ENCODE data around the gene ZCCHC24.

The ZCCHC24 gene

DNA sequence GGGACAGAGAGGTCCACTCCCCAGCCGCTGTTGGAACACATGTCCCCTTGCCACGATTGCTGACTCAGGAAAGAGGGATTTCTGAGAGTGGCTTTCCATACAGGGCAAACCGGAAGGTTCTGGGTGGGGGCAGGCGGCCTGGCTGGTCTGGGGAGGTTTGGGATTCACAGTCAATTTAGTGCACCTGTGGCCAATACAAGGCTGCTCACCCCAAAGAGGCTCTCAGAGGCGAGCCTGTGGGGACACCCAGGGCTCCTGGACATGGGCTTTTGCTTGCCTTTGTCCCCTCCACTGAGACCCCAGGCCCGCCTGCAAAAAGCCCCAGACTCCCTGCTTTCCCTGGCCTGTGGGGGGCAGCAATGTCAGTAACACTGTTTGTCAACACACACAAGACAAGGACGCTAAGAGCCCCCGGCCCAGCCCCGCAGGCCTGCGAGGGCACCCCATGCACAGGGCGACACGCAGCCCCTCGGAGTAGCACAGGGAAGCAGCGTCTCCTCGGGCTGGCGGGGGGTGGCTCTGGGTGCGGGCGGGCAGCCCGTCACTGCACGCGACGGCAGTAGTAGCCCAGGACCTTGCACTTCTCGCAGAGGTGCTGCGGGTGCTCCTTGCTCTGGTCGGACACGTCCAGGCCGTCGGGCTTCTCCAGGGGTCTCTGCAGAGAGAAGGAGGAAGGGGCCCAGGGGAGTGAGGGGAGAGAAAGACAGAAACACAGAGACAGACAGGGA is 59.5 kb downstream of the ZCCHC24 start:
- Histone ChIP-seq H3K4me1 (ENCODE audit: control insufficient read depth, insufficient read depth, low read length) (peaks cover 12% of the 10 kb centered on the region), H3K36me3 (ENCODE audit: control insufficient read depth, insufficient read depth, low read length) (no peaks in the 10 kb centered on the region), H3K27me3 (ENCODE audit: control insufficient read depth, insufficient read depth, low read length) (no peaks in the 10 kb centered on the region), H3K9me3 (ENCODE audit: control insufficient read depth, low read length) (no peaks in the 10 kb centered on the region), H3K9ac (ENCODE audit: low read length) (no peak overlapping the region), H3K4me3 (ENCODE audit: low read length) (no peak overlapping the region)

DNA sequence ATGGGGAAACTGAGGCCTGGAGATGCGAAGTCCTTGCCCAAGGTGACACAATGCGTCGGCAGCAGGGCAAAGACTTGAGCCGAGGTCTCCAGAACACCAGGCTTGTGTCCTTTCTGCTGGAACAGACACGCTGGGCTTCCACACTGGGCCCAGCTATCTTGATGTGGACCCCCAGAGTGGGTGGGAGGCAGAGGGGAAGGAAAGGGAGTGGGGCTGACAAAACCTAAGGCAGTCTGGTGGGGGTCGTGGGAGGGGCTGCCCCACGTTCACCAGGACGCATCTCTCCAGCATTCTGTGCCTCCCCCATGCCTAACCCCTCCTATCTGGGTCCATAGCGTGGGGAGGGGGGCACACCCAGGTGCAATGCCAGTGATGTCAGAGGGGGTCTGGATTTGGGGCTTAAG is 60.0 kb downstream of the ZCCHC24 start:
- Histone ChIP-seq H3K9me3 (ENCODE audit: control insufficient read depth, low read length) (no peaks in the 10 kb centered on the region), H3K27me3 (ENCODE audit: control insufficient read depth, insufficient read depth, low read length) (no peaks in the 10 kb centered on the region), H3K4me3 (ENCODE audit: low read length) (no peak overlapping the region), H3K9ac (ENCODE audit: low read length) (no peak overlapping the region), H3K36me3 (ENCODE audit: control insufficient read depth, insufficient read depth, low read length) (no peaks in the 10 kb centered on the region), H3K4me1 (ENCODE audit: control insufficient read depth, insufficient read depth, low read length) (peaks cover 15% of the 10 kb centered on the region)

DNA sequence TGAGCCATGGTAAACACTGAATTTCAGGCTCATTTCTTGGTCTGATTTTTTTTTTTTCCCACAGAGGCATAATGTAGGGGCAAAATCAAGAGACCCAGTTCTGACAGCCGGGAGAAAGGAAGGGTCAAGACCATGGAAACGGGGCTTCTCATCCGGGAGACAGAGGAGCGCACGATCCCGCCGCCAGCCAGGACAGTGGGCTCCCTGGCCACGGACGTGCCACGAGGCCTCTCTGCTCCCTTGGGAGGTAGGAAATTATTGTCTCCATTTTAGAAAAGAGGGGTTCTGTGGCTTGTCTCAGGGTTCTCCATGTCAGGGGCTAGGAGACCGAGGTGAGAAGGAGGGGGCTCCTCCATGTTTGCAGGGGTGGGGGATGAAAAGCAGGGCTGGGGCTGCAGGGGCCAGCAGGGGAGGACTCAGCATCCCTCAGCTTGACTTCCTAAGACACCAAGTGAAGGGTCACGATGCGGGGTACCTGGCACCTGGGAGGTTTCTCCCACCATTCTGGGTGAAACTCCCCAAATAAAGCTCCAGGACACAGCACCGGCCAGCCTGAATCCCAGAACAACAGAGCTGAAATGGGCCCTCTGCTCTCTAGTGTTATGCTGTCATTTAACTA is 60.5 kb downstream of the ZCCHC24 start:
- Histone ChIP-seq H3K4me3 (ENCODE audit: low read length) (no peak overlapping the region), H3K36me3 (ENCODE audit: control insufficient read depth, insufficient read depth, low read length) (no peaks in the 10 kb centered on the region), H3K27me3 (ENCODE audit: control insufficient read depth, insufficient read depth, low read length) (no peaks in the 10 kb centered on the region), H3K9ac (ENCODE audit: low read length) (no peak overlapping the region), H3K9me3 (ENCODE audit: control insufficient read depth, low read length) (no peaks in the 10 kb centered on the region), H3K4me1 (ENCODE audit: control insufficient read depth, insufficient read depth, low read length) (peaks cover 20% of the 10 kb centered on the region)

DNA sequence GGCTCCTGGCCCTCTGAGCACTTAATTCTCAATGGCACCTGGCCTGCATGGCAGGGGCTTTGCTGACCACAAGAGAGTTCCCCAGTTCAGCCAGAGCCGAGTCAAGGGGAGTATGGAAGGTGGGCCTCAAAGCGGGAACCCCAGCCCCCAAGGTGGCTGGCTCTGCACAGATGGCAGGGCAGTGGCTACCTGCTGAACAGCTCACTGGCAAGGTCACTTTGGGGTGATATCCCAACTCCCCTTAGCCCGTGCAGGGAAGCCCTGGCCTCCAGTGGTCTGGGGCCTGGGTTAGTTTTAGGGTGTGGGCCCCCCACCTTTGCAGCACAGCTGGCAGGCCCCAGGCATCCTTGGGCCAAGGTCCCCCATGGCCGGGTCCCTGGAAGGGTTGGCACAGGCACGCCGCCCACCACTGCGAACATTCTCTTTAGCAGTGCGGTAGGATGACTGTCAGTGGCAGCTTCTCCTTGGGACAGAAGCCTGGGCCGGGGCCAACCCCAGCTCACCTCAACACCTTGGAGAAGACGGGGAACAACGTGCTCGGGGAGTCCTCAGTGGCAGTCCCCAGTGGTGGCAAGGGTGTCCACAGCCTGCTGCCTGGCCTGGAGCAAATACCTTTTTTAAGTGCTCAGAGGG is 61.3 kb downstream of the ZCCHC24 start:
- Histone ChIP-seq H3K9me3 (ENCODE audit: control insufficient read depth, low read length) (no peaks in the 10 kb centered on the region), H3K36me3 (ENCODE audit: control insufficient read depth, insufficient read depth, low read length) (no peaks in the 10 kb centered on the region), H3K4me1 (ENCODE audit: control insufficient read depth, insufficient read depth, low read length) (peaks cover 24% of the 10 kb centered on the region), H3K9ac (ENCODE audit: low read length) (no peak overlapping the region), H3K27me3 (ENCODE audit: control insufficient read depth, insufficient read depth, low read length) (no peaks in the 10 kb centered on the region), H3K4me3 (ENCODE audit: low read length) (no peak overlapping the region)

DNA sequence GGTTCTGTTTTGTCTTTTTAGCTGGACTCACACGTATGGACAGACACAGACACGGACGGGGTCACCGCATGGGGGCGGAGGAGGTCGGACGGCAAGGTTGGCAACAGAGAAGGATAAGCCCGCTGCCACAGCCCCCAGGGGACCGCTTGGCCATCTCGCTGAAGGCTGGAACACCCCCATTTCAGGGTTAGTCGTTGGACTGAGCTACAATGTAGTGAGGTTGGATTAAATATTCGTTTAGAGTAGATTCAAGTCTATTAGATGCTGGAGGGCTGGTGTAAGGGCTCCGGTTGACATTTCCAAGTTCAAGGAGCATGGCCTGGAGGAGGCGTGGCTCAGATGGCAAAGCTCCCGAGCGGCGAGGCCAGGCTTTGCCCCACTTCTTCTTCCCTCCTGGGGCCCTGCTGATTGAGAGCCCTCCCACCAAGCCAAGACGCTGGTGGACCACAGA is 62.9 kb downstream of the ZCCHC24 start:
- Histone ChIP-seq H3K27me3 (ENCODE audit: control insufficient read depth, insufficient read depth, low read length) (no peaks in the 10 kb centered on the region), H3K4me3 (ENCODE audit: low read length) (no peak overlapping the region), H3K36me3 (ENCODE audit: control insufficient read depth, insufficient read depth, low read length) (no peaks in the 10 kb centered on the region), H3K4me1 (ENCODE audit: control insufficient read depth, insufficient read depth, low read length) (peaks cover 24% of the 10 kb centered on the region), H3K9ac (ENCODE audit: low read length) (no peak overlapping the region), H3K9me3 (ENCODE audit: control insufficient read depth, low read length) (no peaks in the 10 kb centered on the region)

DNA sequence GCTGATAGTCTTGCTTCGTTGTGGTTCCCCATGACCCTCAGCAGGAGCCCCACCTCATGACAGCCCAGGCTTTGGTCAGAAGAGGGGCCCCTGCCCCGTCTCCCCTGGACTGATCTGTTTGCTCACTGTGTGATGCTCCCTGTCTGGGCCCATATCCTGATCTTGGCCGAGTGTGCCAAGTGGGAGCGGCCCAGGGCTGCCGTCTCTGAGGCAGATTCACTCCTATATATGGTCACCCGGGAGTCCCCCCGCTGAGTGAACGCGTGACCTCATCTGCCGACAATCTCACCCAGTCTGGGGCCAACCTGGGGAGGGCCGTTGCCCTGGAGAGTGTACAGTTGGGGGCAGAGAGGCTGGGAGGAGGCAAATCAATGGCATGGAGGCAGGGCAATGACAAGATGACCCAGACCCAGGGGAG is 63.6 kb downstream of the ZCCHC24 start:
- H3K27me3 ChIP-seq (ENCODE audit: control insufficient read depth, insufficient read depth, low read length): no peaks in the 10 kb centered on the region
- H3K9ac ChIP-seq (ENCODE audit: low read length): no peak overlapping the region
- no peak overlapping the region for H3K4me3 ChIP-seq (ENCODE audit: low read length)
- H3K4me1 ChIP-seq (ENCODE audit: control insufficient read depth, insufficient read depth, low read length): peaks cover 24% of the 10 kb centered on the region
- no peaks in the 10 kb centered on the region for H3K9me3 ChIP-seq (ENCODE audit: control insufficient read depth, low read length)
- H3K36me3 ChIP-seq (ENCODE audit: control insufficient read depth, insufficient read depth, low read length): no peaks in the 10 kb centered on the region

DNA sequence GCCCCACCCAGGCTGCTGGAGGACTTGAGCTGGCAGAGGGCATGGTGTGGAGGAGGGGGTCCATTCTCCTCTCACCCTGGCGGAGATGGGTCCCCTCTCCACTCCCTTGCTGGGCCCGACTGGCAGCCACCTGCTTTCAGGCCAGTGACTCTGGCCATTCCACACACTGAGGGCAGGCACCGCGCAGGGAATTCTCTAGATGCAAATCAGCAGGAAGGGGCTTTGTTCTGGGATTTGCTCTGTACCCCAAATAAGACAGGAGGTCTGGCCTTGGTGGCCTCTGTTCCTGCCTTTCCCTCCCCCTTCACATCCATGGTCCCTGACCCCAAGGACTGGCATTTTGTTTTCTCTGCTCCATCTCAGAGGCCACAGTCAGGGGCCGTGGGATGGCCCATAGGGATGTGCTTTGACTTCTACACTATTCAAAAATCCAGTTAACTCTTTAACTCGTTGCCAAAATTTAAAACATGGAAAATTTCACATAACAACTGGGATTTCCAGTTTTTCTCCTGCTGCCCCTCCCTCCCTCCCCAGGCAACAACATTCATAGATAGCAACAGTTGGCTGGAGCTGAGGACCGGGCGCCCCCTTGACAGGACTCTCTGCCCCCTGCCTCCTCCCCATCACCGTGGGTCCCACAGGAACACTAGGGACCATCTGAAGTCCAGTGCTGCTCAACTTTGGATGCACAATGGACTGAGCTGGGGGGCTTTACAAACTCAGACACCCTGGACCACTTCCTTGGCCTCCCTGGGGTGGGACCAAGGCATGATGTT is 64.3 kb downstream of the ZCCHC24 start:
- H3K36me3 ChIP-seq (ENCODE audit: control insufficient read depth, insufficient read depth, low read length): no peaks in the 10 kb centered on the region
- H3K9ac ChIP-seq (ENCODE audit: low read length): peak overlapping the region; percentile 24
- H3K4me3 ChIP-seq (ENCODE audit: low read length): no peak overlapping the region
- H3K27me3 ChIP-seq (ENCODE audit: control insufficient read depth, insufficient read depth, low read length): no peaks in the 10 kb centered on the region
- no peaks in the 10 kb centered on the region for H3K9me3 ChIP-seq (ENCODE audit: control insufficient read depth, low read length)
- H3K4me1 ChIP-seq (ENCODE audit: control insufficient read depth, insufficient read depth, low read length): peaks cover 24% of the 10 kb centered on the region

DNA sequence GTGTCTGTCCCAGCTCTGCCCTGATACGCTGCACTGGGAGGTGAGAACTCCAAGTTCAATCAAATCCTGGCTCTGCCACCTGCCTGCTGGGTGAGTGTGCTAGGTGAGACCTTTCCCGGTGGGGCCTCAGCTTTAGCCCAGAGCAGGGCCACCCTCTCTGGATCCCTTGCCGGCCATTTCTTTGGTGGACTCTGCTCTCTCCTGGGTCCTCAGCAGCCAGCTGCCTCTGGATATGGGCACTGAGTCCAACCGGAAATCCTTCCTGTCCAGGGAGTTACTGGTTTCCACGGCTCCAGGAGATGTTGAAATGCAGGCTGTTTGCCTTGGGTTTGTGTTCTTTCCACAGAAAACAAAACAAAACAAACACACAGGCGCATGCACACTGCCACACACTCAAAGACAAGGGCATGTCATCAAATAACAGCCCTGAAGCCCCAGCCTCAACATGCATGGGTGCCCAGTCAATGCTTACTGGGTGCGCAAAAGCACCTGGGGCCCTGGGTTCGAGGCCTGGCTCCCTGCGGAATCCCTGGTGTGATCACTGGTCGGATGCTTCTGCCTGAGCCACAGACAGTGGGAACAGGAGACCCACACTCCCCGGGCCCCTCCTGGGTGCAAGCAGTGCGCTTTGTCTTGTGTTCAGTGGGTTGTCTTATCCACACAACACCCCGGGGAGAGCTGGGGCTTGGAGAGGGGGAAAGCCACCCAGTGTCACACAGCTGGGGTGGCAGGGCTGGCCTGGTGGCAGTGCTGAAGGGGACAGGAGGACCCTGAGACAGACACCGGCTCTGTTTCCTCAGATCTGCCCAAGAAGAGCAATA is 65.1 kb downstream of the ZCCHC24 start:
- H3K9me3 ChIP-seq (ENCODE audit: control insufficient read depth, low read length): no peaks in the 10 kb centered on the region
- H3K9ac ChIP-seq (ENCODE audit: low read length): peak overlapping the region; percentile 24
- no peaks in the 10 kb centered on the region for H3K36me3 ChIP-seq (ENCODE audit: control insufficient read depth, insufficient read depth, low read length)
- peaks cover 28% of the 10 kb centered on the region for H3K4me1 ChIP-seq (ENCODE audit: control insufficient read depth, insufficient read depth, low read length)
- H3K4me3 ChIP-seq (ENCODE audit: low read length): no peak overlapping the region
- H3K27me3 ChIP-seq (ENCODE audit: control insufficient read depth, insufficient read depth, low read length): no peaks in the 10 kb centered on the region

DNA sequence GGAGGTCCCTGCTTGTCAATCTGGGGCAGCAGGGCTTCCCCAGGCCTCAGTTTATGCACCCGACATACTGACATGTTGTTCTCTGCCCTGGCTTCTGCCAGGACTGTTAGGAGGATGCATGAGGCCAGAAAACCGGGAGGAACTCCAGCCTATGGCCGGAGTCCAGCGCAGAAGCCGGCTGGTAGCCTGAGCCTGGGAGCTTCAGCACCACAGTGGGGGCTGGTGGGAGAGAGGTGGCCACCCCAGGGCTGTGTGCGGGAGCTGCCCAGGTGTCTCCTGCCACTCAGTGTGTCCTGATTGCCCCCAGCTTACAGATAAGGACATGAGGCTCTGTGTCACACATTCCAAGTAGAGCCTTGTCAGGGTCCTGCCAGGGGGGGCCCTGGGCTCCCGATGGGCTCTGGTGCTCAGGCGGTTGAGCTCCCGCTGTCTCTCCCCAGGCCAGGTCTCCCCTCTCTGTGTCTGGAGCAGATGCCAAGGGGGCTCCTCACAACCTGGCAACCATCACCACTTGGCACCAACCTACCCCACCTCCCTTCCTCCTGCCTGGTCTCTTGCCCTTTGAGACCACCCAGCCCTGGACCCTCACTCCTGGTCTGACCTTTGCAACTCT is 65.8 kb downstream of the ZCCHC24 start:
- H3K4me3 ChIP-seq (ENCODE audit: low read length): no peak overlapping the region
- H3K9ac ChIP-seq (ENCODE audit: low read length): peak overlapping the region; percentile 4
- H3K4me1 ChIP-seq (ENCODE audit: control insufficient read depth, insufficient read depth, low read length): peaks cover 35% of the 10 kb centered on the region
- H3K36me3 ChIP-seq (ENCODE audit: control insufficient read depth, insufficient read depth, low read length): no peaks in the 10 kb centered on the region
- no peaks in the 10 kb centered on the region for H3K9me3 ChIP-seq (ENCODE audit: control insufficient read depth, low read length)
- no peaks in the 10 kb centered on the region for H3K27me3 ChIP-seq (ENCODE audit: control insufficient read depth, insufficient read depth, low read length)

DNA sequence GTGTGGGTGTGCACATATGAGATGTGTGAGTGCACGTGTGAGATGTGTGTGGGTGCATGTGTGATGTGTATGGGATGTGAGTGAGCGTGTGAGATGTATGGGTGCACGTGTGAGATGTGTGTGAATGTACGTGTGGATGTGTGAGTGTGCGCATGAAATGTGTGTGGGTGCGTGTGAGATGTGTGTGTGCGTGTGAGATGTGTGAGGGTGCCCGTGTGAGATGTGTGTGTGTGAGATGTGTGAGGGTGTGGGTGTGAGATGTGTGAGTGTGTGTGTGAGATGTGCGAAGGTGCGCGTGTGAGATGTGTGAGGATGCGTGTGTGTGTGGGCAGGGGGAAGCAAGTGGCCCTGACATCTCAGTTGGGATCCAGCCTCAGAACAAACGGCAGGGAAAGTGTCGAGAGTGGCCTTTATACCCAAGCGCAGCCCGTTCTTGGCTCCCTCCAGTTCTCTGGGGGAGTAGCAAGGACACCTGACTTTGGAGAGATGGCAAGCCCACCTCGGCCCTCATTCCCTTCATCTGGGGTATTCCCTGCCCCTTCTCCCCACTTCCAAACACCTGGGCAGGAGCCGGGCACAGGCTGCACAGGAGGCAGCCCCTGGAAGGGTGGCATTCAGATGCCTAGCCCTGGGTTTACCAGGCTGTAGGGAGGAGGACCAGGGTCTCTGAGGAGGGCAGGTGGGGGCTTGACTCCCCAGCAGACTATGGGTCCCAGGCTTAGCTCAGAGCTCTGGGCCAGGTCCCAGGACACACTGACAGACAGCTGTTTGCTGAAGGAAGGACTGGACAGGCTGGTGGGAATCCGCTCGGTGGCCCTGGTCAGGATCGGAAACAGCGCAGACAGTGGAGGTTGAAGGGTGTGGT is 66.5 kb downstream of the ZCCHC24 start:
- Histone ChIP-seq H3K9me3 (ENCODE audit: control insufficient read depth, low read length) (no peaks in the 10 kb centered on the region), H3K9ac (ENCODE audit: low read length) (no peak overlapping the region), H3K4me1 (ENCODE audit: control insufficient read depth, insufficient read depth, low read length) (peaks cover 39% of the 10 kb centered on the region), H3K4me3 (ENCODE audit: low read length) (no peak overlapping the region), H3K36me3 (ENCODE audit: control insufficient read depth, insufficient read depth, low read length) (no peaks in the 10 kb centered on the region), H3K27me3 (ENCODE audit: control insufficient read depth, insufficient read depth, low read length) (no peaks in the 10 kb centered on the region)
